ENCODE data around the gene KIAA1671.
"Not testable (repeated sequence)": the region's sequence is repeated elsewhere in the genome, so short reads cannot be mapped to it uniquely, and the experiment has no call there.

KIAA1671 gene

GRCh38 chr22:24951942-24952836, at the start of gene KIAA1671:
TSS of gene KIAA1671 (plus strand) at chr22:24952716. CDS start at chr22:25028000, 75,284 bp downstream.
- peak; percentile 57 to 76 for DNase-seq (ENCODE audit: low read depth in 2 of 2)

- DNase-seq (ENCODE audit: low read depth in 2 of 2) = no peak
Measured at GRCh38 chr22:24905909-24906308, 46.6 kb upstream of the KIAA1671 start.

- not testable (repeated sequence) for DNase-seq (ENCODE audit: low read depth in 2 of 2)
Measured at GRCh38 chr22:24907101-24907500, 45.4 kb upstream of the KIAA1671 start.

GRCh38 chr22:24920029-24920428, 32.5 kb upstream of the KIAA1671 start:
- DNase-seq (ENCODE audit: low read depth in 2 of 2) = no peak

- DNase-seq (ENCODE audit: low read depth in 2 of 2) = no peak
Measured at GRCh38 chr22:24925586-24926427, 26.7 kb upstream of the KIAA1671 start.

- DNase-seq (ENCODE audit: low read depth in 2 of 2) = no peak
Measured at GRCh38 chr22:24926428-24926725, 26.1 kb upstream of the KIAA1671 start.

GRCh38 chr22:24926849-24927579, 25.5 kb upstream of the KIAA1671 start:
- DNase-seq (ENCODE audit: low read depth in 2 of 2) = no peak

GRCh38 chr22:24928322-24928721, 24.2 kb upstream of the KIAA1671 start:
- no peak for DNase-seq (ENCODE audit: low read depth in 2 of 2)

- DNase-seq (ENCODE audit: low read depth in 2 of 2) = no peak
Measured at GRCh38 chr22:24930678-24931077, 21.8 kb upstream of the KIAA1671 start.

GRCh38 chr22:24935771-24936483, 16.6 kb upstream of the KIAA1671 start:
- no peak for DNase-seq (ENCODE audit: low read depth in 2 of 2)

GRCh38 chr22:24937114-24937513, 15.4 kb upstream of the KIAA1671 start:
- no peak for DNase-seq (ENCODE audit: low read depth in 2 of 2)

GRCh38 chr22:24938741-24939341, 13.7 kb upstream of the KIAA1671 start:
- no peak for DNase-seq (ENCODE audit: low read depth in 2 of 2)

GRCh38 chr22:24942301-24942700, 10.2 kb upstream of the KIAA1671 start:
- no peak for DNase-seq (ENCODE audit: low read depth in 2 of 2)

GRCh38 chr22:24944217-24944937, 8.1 kb upstream of the KIAA1671 start:
- DNase-seq (ENCODE audit: low read depth in 2 of 2) = no peak

GRCh38 chr22:24945430-24945829, 7.1 kb upstream of the KIAA1671 start:
- DNase-seq (ENCODE audit: low read depth in 2 of 2) = no peak

- no peak for DNase-seq (ENCODE audit: low read depth in 2 of 2)
Measured at GRCh38 chr22:24947383-24947782, 5.1 kb upstream of the KIAA1671 start.

GRCh38 chr22:24947881-24948280, 4.6 kb upstream of the KIAA1671 start:
- no peak for DNase-seq (ENCODE audit: low read depth in 2 of 2)

GRCh38 chr22:24948356-24949202, 3.9 kb upstream of the KIAA1671 start:
- no peak for DNase-seq (ENCODE audit: low read depth in 2 of 2)

- DNase-seq (ENCODE audit: low read depth in 2 of 2) = no peak
Measured at GRCh38 chr22:24950272-24950902, 2.1 kb upstream of the KIAA1671 start.

All from stimulated activated CD8-positive, alpha-beta memory T cell treated with anti-CD3 and anti-CD28 coated beads, Interleukin-7, amount 100 ng/mL, for 4 hours (primary cell).